Uterine smooth muscle cell (primary cell): Measurements from ENCODE around the gene NFU1. TPM values are rescaled to one million over a fixed set of nuclear protein-coding genes. Genes with fewer than 3 reads are reported as not detected.

Experiments
- total RNA-seq: library from RNA; depleted of rRNA; stranded (reverse); fragments of >200 nt; gene quantifications from 2 replicates; pipeline ENCODE4 v1.2.3, GENCODE V29; 2014

Gene NFU1
- 39.2 and 51.5 TPM in 2 replicates for total RNA-seq

DNA sequence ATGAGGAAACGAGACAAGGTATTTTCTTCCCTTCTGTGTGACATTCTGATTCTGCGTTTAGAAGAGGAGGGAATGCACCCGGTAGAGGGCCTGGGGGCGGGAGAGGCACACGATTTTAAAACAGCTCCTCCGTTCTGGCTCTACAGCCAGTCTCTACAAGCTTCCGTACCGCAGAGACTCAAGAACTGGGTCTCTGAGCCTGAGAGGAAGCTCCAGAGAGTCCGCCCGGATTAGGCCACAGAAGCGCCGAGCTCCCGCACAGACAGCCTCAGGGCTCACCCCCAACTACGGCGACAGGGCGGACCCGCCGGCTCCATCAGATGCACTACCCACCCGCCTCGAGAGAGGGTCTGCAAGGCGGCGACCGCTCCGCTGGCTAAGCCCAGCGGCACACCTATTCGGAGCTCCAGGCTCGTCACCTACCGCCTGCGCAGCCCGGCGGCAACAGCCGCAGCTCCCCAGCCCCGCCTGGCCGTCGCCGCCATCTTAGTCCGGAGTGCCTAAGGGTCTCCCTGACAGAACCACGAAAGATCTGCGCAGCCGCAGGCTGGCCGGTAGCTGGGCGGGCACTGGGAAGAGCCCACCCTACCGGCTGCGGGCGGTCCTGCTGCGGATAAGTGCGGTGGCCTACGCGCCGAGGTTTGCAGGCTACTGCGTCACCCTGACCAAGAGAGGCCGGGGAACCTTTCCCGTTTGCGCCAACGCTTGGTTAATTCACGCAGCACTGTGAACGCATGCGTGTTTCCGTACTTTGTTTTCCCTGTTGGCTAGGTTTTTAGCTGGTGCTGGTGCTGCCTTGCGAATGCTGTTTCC, at the start of gene NFU1:
NFU1 (minus strand) TSS at position 498 of the 813 bp plus-strand sequence; CDS start at position 485, 13 bp downstream.

DNA sequence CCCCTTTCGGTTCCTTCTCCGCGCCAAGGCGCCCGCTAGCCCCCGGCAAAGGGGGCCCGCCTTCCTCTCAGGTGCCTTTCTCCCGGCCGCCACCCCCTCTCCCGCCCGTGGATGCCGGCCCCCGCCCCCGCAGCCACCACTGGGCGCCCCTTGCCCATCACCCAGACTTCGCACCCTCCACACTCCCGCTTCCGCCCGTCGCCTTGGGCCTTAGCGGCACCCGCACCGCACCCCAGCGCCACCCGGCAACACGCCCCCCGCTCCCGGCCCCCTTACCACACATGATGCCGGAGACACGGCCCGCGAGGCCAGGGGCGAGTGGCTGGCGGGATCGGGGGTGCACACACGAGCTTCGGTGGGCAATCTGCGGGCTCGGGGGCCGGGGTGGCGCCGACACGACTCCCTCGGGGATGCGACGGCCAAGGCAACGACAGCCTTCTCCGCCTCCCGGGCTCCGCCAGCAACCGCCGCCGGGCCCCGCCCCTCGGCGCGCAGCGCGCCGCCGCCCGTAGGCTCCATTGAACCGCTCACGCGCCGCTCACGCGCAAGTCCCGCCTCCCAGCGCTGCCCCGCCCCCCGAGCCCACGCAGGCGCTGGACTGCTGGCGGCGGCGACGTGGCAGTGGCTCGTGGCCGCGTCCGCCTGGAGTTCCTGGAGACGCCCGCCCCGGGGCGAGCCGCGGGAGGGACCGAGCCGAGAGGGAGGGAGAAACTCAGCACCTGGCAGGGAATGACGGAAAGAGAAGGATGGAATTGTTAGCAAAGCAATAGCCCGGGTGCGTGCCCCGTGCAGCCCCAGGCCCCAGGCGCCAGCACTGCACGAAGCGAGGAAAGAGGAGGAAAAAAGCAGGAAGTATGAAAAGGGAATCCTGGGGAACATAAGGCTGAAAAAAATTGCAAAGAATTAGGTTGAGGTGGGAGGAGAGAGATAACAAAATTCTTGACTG, 50.2 kb downstream of the NFU1 start, which contains the start of gene GFPT1:
GFPT1 (minus strand) TSS at position 439 of the 946 bp plus-strand sequence; CDS start at position 283, 156 bp downstream.

Other genes starting within 250 kb of the NFU1 start
- gene GFPT1, start 50.2 kb downstream of the NFU1 start, total RNA-seq, result 73.7 and 106 TPM in 2 replicates
- 41.4 and 50.7 TPM in 2 replicates for gene AAK1, start 206.3 kb upstream of the NFU1 start, total RNA-seq